NCI-H748 (cell line): ENCODE results near the gene KIF16B.

ENCODE experiments used
- DNase-seq: peaks from one replicate; lab custom pipeline; 2025; ENCODE audit not compliant: unreplicated experiment; lab: John Stamatoyannopoulos, UW

The KIF16B gene

DNA sequence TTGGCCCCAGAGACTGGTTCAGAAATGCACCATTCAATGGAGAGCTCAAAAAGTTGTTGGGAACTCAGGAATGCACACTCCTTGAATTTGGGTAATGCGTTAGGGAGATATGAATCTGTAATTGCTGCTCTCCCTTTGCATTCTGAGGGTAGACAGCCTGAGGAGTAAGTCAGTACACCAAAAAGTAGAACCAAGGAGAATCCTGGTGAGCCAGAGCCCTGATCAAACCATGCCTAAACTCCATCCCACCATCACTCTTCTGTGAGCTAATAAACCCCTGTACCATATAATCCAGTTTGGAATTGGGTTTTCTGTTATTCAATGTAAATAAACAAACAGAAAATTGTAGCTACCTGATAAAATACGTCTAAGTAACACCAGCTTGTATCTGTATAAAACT lies 90.2 kb downstream of the KIF16B start:
- DNase-seq = no peak

DNA sequence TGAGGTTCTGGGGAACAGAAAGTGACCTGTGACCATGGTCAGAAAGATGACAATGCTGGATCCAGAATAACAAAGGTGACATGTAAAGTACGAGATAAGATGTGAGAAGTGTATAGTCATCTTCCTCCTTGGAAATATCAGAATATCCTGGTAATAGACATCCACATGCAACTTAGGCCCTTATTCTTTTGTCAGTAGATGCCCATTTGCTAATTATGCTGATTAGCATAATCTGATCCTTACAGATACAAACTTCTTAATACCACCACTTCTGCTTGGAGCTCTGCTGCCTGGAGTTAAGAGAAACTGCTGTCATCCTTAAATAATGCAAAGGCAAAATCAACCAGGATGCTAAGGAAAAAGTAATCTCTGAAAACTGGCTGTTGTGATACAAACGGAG lies 91.3 kb downstream of the KIF16B start:
- DNase-seq = no peak

DNA sequence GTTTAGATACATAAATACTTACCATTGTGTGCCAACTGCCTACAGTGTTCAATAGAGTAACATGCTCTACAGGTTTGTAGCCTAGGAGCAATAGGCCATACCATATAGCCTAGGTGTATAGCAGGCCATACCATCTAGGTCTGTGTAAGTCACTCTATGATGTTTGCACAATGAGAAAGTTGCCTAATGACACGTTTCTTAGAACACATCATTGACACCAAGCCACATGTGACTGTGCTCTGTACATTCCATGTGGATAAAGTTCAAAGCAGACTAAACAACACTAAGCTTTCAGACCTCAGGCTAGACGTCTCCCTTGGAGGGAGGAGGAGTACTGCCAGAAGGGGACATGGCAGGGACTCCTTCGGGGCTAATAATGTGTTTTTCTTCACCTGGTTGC lies 93.6 kb downstream of the KIF16B start:
- DNase-seq = no peak

DNA sequence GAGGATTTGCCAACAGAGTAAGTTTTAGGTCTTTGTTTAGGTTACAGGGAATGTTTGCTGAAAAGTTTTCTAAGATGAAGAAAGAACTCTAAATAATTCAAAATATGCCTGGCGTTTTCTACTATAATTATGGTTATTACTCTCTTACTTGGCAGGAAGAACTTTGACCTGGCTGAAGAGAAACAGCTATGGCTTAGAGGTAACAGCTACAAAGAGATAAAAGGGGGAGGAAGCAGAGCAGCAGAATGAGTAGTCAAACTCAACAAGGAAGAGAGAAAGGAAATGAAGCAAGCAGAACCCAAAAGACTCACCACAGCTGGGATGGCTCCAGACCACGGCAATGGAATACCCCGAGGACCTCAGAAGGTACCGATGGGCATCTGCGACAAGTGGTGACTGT lies 95.6 kb downstream of the KIF16B start:
- no peak for DNase-seq

DNA sequence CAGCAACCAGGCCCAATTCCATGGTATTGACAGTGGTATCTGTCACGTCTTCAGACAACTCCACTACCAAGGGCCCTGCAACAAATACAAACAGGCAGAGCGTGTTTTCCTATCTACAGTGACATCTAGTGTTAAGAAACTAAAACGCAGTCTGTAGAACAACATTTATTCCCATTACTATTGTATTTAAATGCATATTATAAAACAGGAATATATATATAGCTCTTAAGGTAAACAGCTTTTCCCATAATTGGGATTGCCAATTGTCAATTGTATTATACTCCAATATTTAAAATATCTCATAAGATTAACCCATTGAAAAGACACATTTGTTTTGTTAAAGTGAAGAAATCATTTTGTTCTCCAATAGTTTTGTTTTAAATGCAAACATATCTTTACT lies 97.2 kb downstream of the KIF16B start:
- peak; percentile 57 for DNase-seq

DNA sequence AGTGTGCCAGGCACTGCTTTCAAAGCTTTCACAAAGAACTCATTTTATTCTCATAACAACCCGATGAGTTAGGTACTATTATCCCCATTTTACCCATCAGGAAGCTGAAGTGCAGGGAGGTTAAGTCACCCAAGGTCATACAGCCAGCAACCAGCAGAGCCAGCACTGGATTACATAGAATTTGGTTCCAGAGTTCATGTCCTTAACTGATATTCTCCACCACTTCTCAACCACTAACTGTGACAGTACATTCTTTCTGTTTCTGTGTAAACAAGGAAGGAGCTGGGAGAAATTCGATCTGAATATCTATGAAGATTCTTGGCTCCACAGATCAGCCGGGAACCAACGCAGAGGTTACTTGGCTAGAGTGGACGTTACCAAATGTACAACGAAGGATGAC lies 98.0 kb downstream of the KIF16B start:
- no peak for DNase-seq

DNA sequence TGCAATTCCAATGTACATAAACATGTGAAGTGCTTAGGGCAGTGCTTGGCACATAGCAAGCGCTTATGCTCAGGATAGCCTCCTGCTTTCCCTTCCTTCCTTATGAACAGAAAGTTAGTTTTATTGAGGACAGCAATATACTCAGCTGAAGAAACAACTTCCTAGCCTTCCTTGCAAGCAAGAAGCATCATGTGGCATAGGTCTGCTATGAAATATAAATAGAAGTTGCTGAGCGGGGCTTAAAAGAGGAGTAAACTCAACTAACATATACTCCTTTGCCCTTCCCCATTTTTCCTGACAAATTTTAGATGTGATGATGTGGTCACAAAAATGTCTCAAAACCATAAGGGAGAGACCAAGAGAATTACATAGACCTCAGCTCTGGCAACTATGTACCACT lies 98.9 kb downstream of the KIF16B start:
- DNase-seq = no peak

DNA sequence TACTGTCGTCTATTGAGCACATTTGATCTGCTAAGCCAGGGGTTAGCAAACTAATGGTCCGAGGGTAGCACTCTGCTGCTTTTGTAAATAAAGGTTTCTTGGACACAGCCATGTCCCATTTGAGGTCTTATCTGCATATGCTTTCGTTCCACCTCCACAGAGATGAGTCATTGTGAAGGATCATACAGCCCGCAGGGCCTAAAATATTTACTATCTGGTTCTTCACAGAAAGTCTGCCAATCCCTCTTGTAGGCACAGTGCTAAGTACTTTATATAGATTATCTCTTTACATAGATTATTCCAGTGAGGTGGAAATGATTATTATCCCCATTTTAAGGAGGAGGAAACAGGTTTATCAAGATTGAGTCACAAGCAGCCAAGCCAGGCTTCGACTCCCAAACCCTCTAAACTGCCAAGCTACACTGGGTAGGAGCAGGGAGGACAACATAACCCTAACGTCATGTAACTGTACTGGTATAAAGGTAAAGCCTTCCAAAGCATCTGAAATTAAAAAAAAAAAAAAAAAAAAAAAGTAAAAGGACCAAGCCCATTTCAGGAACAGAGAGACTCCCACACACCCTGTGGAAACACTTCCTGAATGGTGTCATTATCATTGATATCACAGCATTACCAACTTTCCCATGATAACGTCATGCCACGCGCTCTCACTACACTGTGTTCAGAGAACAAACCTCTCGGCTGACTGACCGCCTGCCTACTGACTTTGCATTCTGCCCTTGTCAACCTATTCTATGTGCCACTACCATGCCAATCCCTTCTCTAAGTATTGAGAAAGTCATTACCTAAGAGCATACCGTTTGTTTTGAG lies 101.0 kb downstream of the KIF16B start:
- DNase-seq = no peak

DNA sequence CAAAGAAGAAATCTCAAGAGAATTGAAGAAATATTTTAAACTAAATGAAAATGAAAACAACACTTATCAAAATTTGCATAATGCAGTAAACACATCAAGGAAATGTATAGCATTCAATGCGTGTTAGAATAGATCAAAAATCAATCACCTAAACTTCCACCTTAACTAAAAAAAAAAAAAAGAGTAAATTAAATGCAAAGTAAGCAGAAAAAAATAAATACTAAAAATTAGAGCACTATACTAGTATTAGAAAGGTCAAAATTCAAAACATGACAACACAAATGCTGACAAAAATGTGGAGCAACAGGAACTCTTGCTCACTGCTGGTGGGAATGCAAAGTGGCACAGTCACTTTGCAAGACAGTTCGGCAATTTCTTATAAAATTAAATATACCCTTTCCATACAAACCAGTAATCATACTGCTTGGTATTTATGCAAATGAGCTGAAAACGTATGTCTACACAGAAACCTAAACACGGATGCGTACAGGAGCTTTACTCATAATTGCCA lies 103.8 kb downstream of the KIF16B start:
- DNase-seq = no peak

DNA sequence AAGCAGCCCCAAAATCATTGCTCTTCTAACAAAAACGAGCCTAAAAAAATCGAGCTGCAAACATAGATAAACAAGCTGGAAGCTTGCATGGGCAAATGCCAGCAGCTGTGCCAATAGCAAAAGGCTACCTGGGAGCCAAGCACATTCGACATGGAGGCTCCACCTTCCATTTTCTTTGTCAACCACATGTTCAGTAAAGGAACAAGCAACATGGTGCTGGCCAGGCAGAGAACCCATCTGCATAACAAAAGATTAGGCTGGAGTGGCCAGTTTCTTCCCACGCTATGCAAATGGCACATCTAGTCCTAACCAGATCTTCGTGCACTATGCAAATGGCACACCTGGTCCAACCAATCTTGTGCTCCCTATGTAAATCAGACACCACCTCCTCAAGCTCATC lies 110.5 kb downstream of the KIF16B start:
- DNase-seq = peak; percentile 63

DNA sequence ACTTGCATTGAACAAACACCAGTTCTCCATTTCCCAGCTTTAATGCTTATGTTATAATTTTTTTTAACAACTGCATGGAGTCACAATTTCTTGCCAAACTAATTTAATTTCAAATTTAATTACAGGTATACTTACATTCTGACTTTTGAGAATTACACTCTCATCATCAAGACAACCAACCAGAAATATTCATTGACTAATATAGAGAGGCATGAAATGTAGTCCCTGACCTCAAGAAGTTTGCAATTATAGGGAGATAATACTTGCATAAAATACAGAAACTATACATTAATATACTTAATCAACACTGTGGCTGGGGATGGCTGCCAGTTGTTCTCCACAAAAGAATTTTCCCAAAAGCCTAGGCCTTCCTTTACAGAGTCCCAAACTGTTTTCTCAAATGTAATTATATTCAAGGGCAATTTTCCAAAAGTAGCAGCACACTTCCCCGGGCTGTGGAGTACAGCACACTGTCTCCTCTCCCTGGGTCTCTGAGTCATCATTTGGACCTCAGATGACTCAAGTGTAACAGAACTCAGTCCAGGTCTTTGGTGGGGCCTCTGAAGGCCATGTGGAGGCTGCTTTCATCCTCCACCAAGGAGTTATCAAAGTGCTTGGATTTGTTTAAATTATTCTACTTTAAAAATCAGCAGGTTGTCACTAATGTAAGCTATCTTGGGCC lies 114.1 kb downstream of the KIF16B start:
- DNase-seq = no peak

DNA sequence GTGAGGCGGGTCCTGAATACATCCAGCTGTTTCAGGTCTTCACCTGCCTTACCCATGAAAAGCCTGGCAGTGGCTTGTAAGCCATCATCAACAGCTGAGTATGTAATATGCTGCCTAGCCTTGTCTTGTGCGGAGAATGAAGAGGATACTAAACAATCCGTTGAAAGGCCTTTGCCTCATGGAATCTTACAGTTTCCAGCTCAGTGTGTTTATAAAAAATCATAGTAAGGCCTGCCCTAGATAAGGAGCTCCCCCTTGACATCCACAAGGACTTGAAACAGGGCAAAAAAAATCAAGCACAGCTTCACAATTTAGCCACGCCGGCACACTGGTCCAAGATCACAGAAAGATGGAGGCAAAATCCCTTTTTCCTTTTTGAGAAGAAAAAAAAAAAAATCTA lies 115.7 kb downstream of the KIF16B start:
- no peak for DNase-seq

DNA sequence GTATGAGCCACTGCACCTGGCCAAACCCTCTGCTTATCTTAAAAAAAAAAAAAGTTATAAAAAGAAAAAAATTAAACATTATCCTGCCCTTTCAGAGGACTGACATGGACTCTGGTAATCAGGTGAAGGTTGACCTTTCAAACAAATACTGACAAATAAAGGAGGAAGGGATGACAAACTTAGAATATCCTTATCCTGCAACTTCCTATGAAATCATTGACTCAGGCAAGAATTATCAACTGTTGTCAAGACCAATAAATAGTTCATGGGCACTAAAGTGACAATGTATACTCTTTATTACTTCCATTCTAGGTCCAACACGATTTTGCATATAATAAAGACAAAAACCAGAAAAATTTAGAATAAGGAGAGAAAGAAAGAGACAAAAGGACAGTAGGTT lies 117.9 kb downstream of the KIF16B start:
- DNase-seq = no peak

DNA sequence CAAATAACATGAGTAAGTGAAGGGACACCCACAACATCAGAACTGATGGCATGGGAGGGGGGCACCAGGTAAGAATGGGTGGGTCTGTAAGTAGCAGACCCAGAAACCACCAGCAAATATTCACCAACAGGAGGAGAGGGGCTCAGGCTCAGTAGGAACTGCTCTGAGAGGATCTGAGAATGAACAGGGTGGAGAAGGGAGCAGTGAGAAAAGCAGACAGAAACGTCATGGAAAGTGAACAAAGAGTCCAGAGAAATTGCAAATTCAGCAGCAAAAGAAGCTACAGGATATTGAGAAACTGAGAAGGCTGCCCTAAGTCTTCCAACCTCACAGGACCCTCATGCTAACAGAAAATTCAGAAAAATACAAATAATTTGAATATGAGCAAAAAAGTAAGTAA lies 121.3 kb downstream of the KIF16B start:
- DNase-seq = no peak

DNA sequence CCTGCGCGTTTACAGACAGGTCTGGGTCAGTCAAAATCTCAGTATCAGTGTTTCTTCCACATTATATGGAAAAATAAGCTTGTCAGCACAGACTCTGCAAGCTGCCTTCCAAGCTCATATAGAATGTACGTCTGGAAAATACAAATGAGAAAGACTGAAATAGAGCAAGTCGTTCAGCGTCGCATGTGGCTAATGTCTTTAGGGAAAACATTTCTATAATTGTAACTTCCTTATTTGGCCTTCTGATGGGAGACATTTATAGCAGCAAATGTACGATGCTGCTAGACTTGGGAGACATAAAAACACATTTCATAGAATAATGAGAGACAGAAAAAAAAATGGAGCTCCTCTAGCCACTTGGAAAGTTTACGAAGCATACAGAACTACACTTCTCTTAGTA lies 122.2 kb downstream of the KIF16B start:
- no peak for DNase-seq

DNA sequence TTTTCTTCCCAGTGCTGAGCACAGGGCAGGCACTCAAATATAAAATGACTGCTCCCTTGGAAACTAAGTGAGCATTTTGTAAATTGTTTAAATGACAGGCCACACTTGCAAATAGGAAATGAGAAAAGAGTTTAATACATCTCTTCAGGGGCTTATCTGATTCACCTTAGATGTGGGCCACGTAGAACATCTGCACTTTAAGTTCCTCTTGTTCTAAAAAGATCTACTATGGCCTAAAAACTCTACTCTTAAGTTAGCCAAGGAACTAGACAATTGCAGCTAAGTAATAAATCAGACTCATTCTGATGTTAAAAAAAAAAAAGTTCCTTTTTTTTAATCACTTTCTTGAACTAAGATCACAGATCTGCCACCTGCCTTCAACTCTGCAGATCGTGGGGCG lies 126.3 kb downstream of the KIF16B start:
- no peak for DNase-seq

DNA sequence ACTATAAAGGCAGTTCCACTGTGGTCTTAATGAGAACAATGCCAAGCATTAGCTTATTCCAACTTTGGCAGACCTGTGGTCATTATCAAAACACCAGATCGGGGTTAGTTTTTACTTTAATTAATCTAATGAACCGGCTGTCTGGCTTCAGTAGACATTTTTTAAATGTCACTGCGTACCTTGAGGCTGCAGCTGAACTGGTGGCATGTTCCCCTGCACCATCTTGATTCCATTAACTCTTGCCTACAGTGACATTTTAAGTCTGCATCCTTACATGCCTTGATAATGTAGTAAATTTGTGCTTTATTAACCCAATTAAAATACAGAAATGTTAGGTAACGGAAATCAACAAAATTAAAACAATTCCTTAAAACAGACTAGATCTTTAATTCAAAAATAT lies 127.0 kb downstream of the KIF16B start:
- DNase-seq = no peak

DNA sequence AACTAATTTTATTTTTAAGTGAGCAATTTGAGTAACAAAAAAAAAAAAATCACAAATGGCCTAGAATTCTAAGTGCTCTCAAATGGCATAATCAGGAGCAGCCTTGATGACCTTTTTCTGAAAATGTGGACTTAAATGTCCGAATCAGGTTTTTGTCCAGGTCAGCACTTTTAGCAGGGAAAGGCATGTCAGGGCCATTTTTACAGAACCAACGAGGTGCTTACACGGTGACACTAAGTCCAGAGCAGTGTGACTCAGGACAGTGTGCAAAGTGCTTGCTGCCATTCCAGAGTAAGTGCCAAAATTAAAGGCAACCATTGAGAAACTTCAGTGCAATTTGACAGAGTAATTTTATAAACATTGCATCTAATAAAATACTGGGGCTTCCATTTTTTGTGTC lies 127.8 kb downstream of the KIF16B start:
- no peak for DNase-seq

DNA sequence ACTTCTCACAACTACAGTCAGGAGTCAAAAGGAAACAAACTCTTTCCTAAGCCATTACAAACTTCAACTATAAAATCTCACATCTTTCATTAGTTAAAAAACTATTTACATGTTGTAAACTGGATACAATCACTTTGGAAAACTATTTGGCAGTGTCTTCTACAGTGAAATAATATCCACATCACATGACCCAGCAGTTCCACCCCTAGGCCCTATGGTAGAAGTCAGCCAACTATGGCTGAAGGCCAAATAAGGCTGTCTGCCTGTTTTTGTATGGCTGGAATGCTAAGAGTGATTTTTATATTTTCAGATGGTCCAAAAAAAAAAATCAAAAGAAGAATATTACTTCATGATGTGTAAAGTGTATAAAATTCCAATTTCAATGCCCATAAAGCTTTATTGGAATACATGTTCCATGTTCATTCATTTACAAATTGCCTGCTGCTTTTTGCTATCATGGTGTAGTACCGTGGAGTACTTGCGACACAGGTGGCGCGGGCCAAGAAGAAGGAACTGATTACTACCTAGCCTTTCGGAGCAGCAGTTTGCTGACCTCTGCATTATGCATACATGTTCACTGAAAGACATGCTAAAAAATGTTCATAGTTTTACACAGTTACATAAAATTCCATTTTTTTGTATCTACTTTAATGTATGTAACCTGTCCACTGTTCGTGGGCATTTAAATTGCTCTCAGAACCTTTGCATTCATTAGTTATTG lies 129.0 kb downstream of the KIF16B start:
- DNase-seq = no peak

DNA sequence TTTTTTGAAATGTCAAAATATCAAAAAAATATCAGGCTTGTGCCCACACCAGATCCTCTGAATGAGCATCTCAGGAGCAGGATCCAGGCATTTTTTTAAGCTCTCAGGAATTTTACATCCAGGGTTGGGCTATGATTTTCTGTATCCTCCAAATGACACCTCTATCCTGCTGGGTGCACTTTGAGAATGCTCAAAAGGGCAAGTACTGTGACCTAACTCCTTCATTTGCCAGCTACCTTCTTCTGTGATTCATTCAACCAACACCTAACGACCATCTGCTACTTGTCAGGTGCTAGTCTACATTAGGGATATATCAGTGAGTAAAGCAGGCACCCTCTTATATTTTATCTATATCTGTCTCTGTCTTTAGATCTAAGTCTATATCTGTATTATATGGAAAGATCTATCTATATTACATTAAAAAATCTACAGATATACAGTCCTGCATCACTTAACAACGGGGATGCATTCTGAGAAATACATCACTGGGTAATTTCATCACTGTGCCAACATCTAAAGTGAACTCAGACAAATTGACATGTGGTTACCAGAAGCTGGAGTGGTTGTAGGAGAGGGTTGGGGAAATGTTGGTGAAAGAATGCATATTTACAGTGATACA lies 131.6 kb downstream of the KIF16B start:
- DNase-seq = no peak

DNA sequence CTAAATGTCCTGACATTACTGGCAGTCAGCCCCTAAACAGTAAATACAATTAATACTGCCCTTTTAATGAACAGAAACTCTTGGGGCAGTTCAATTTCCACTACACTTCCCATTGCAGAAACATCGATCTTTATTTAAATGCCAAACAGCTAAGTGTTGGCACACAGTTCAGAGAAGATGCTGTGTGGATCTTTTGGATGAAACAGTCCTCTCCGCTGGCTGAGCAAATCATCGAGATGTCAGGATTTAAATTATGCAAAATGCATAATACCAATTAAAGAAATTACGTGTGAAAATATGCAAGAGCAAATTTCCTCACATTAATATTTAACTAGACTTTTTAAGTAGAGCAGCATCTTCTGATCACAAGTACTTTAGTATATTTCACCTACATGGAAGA lies 132.6 kb downstream of the KIF16B start:
- DNase-seq = no peak
